Retinal pigment epithelial cell (primary cell): ENCODE measurements around the gene KIF17.

Experiments
- DNase-seq: peaks from one replicate; pipeline ENCODE4 v3.0.0-alpha.2; 2010; ENCODE audit warnings: low read depth
- H3K4me3 ChIP-seq: 2 replicates; pipeline ENCODE4 v1.5.1; 2011; ENCODE audit warnings: mild to moderate bottlenecking, low read length, control low read depth, moderate library complexity
- TF ChIP-seq, protein P1 (sequence below): conservative IDR thresholded peaks from 2 replicates; pipeline ENCODE4 v1.5.1; 2011; ENCODE audit warnings: low read depth, low read length, control low read depth, inconsistent platforms

The KIF17 gene

GRCh38 chr1:20717452-20718342, at the start of gene KIF17:
Gene KIF17, minus strand, starts transcription at chr1:20718007. Its CDS starts 301 bp downstream, at chr1:20717706.
- DNase-seq = no peak
- TF ChIP-seq, protein P1, sequence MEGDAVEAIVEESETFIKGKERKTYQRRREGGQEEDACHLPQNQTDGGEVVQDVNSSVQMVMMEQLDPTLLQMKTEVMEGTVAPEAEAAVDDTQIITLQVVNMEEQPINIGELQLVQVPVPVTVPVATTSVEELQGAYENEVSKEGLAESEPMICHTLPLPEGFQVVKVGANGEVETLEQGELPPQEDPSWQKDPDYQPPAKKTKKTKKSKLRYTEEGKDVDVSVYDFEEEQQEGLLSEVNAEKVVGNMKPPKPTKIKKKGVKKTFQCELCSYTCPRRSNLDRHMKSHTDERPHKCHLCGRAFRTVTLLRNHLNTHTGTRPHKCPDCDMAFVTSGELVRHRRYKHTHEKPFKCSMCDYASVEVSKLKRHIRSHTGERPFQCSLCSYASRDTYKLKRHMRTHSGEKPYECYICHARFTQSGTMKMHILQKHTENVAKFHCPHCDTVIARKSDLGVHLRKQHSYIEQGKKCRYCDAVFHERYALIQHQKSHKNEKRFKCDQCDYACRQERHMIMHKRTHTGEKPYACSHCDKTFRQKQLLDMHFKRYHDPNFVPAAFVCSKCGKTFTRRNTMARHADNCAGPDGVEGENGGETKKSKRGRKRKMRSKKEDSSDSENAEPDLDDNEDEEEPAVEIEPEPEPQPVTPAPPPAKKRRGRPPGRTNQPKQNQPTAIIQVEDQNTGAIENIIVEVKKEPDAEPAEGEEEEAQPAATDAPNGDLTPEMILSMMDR = no peak
- peak within 1 kb of the TSS; percentile 37 for H3K4me3 ChIP-seq

DNA sequence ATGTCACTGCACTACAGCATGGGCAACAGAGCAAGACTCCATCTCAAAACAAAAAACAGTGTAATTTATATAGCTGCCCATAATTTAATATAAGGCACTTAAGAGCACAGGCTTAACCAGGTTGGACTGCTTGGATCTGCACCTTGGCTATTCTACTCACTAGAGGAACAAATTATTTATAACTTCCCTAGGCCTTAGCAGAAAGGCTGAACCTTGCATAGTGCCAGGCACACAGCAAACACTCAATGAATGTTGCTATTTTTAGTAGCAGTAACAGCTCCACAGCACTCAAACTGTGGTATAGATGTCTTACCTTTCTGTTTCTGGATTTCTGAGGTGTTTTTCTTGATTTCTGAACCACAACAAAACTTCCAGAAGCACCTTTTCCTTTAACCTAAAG, 49.5 kb upstream of the KIF17 start:
- TF ChIP-seq, protein P1 = no peak
- H3K4me3 ChIP-seq = no peak overlapping the region
- DNase-seq = no peak

- TF ChIP-seq, protein P1 = no peak
- H3K4me3 ChIP-seq = no peak overlapping the region
- no peak for DNase-seq
Measured at GRCh38 chr1:20763417-20763816, 45.6 kb upstream of the KIF17 start.

DNA sequence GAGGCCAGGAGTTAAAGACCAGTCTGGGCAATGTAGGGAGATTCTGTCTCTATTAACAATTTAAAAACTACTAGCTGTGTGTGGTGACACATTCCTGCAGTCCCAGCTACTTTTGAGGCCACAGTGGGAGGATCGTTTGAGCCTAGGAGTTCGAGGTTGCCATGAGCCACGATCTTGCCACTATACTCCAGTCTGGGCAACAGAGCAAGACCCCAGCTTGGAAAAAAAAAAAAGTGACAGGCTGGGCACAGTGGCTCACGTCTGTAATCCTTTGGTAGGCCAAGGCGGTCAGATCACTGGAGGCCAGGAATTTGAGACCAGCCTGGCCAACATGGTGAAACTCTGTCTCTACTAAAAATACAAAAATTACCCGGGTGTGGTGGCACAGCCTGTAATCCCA, 42.5 kb upstream of the KIF17 start:
- TF ChIP-seq, protein P1 = no peak
- no peak for DNase-seq
- H3K4me3 ChIP-seq = no peak overlapping the region

DNA sequence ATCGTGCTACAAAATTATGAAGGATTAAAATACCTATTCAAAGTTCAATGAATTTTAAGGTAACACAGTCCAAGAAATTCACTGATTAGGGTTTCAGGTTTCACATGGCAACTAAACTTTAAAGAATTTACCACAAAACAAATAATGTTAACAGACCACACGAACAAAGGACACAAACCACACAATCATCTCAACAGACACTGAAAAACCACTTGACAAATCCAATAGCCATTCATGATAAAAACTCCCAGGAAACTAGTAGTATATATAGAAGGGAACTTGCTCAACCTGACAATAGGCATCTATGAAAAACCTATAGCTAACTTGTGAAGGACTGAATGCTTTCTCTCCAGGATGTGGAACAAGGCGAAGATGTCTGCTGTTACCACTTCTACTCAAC, 35.8 kb upstream of the KIF17 start:
- DNase-seq = no peak
- TF ChIP-seq, protein P1 = no peak

GRCh38 chr1:20751462-20751990, 33.7 kb upstream of the KIF17 start:
- no peak overlapping the region for H3K4me3 ChIP-seq
- TF ChIP-seq, protein P1 = no peak
- no peak for DNase-seq

More for the DNA sequence above, 35.8 kb upstream of the KIF17 start:
- H3K4me3 ChIP-seq = no peak overlapping the region

DNA sequence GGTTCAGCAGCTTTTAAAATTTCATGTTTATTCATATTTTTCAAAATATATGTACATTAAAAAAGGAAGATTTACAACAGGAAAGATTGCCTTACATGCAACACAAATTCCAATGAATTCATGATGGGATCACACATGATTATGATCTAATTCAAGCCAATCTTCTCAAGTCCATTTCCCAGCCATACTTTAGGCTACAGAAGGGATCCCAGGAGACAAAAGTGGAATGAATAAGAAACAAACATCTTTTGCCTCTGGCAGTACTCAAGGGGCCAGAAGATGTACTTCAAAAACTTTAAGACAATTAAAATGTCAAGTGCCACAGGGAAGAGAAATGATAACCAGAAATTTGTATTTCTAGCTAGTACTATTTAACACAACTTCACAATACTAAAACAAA, 24.9 kb upstream of the KIF17 start:
- DNase-seq = no peak
- TF ChIP-seq, protein P1 = no peak
- H3K4me3 ChIP-seq = no peak overlapping the region
